Activated CD4-positive, alpha-beta T cell treated with anti-CD3 and anti-CD28 coated beads, Interleukin-2, Interleukin-6, amounts not matched to agents 100 ng/mL and 50 ng/mL, durations not matched to agents 16 hours and 8 hours (primary cell): Measurements from ENCODE around the gene ZFP36L2.

Source experiments
- DNase-seq: peaks from one replicate; pipeline ENCODE4 v3.0.0-alpha.2; 2020

ZFP36L2 gene, protein sequence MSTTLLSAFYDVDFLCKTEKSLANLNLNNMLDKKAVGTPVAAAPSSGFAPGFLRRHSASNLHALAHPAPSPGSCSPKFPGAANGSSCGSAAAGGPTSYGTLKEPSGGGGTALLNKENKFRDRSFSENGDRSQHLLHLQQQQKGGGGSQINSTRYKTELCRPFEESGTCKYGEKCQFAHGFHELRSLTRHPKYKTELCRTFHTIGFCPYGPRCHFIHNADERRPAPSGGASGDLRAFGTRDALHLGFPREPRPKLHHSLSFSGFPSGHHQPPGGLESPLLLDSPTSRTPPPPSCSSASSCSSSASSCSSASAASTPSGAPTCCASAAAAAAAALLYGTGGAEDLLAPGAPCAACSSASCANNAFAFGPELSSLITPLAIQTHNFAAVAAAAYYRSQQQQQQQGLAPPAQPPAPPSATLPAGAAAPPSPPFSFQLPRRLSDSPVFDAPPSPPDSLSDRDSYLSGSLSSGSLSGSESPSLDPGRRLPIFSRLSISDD

DNA sequence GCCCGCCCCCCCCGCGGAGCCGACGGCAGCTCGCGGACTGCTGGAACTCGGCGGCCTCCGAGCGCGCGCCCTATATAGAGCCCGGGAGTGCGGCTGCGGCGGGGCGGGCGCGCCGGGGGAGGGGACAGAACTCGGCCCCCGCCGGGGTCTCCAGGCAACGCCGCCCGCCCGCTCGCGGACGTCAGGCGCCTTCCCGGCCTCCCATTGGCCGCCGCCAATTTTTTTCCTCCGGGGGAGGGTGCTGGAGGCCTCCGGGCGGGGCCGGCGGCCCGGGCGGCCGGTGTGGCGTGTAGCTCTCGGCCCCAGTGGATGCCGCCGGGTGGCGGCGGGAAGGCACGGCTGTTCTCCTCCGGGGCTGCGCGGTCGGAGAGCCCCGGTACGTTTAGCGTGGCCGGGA is at the start of gene ZFP36L2:
Gene ZFP36L2, minus strand, starts transcription at position 49 of the 397 bp plus-strand sequence. CDS start 291 bp downstream, outside the sequence.
- peak; percentile 97 for DNase-seq

DNA sequence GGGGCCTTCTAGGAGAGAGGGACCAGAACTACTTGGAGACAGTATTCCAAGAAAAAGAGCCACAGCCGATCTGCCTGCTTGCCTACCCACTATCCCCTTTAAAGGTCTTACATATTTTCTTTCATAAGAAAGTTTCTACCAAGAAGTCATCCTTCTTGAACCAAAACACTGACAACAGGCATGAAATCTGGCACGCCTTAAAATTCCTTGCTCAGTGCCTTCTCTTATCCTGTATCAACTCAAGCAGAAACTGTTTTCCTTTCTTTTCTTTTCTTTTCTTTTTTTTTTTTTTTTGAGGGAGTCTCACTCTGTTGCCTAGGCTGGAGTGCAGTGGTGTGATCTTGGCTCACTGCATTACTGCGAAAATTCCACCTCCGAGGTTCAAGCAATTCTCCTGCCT is 48.3 kb upstream of the ZFP36L2 start:
- no peak for DNase-seq

DNA sequence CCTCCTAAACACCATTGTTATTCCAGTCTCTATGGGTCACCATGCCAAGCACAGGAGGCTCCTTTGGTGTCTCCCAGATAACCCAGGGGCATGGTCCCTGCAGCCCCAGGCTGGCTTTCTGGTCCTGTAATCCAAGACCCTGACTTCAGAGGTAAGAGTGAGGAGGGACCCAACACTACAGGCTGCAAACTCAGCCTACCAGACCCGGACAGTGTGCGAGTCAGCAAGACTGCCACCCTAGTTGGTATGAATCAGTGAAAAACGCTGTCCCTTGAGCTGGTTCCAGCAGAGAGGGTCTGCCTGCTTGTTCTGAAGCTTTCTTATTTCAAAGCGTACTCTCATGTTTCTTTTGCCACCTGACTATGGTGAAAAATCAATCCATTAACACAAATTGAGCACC is 47.6 kb upstream of the ZFP36L2 start:
- no peak for DNase-seq

DNA sequence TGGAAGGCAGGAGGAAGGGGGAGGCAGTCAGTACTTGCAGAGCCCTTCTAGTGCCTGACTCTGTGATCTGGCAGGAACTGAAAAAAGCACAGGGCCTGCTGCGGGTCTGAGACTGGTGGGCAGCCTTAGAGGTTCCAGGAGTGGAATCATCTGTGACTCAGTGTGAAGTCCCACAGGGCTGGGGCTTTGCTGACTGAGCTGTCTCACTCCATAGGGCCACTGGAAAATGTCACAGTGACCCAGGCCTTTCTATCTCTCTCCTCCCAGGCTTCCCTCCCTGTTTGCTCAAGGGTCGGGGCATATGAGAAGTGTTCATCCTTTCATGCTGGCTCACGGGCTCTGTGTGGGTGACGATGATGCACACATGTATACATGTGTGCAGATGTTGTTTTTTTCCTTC is 47.1 kb upstream of the ZFP36L2 start:
- DNase-seq, result peak; percentile 4

DNA sequence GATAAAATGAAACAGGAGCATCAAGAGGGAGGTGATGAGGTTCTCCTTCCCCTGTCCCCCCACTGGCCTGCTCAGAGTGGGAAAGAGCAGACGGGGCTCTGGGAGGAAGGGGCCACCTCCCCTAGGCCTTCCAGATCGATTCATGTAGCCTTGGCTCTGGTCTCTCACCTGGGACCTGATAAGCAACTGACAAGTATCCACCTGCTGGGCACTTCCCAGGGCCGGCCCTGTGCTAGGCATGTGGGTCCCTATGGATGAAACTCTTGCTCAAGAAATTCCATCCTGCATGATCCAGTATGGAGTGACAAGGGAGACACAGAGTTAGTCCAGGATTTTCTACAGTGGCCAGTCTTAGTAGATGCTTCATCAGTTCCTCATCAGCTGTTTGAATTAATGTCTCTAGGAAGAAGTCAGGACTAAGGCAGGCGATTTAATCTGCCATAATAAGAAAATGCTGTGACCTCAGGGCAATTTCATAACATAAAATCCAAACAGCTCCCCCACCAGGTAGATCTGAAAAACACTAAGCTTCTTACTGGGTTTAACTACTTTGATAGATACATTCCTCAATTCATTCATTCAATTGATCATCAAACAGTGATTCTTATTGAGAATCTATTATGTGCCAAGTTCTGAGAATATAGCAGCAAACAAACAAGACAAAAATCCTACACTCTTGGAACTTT is 44.7 kb upstream of the ZFP36L2 start:
- DNase-seq, result no peak

GRCh38 chr2:43270461-43270860 is 44.1 kb upstream of the ZFP36L2 start:
- no peak for DNase-seq

DNA sequence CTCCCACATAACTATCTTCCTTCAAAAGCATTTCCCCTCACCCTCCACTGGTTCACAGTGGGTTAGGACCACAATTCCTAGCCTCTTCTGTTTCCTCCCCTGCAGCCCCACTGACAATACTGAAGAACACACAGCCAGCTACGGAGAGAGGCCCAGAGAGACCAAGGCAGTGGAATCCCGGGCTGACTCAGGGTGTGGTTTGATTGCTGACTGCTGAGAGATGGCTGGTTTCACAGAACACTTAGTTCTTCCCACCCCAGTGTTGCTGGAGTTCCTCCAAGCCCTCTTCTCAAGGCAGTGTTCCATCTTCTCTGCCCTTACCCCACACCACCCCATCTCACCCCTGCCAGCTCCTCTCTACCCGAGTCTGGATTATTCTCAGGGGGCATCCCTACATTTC is 43.3 kb upstream of the ZFP36L2 start:
- peak; percentile 30 for DNase-seq

GRCh38 chr2:43269074-43269572 is 42.7 kb upstream of the ZFP36L2 start:
- no peak for DNase-seq

DNA sequence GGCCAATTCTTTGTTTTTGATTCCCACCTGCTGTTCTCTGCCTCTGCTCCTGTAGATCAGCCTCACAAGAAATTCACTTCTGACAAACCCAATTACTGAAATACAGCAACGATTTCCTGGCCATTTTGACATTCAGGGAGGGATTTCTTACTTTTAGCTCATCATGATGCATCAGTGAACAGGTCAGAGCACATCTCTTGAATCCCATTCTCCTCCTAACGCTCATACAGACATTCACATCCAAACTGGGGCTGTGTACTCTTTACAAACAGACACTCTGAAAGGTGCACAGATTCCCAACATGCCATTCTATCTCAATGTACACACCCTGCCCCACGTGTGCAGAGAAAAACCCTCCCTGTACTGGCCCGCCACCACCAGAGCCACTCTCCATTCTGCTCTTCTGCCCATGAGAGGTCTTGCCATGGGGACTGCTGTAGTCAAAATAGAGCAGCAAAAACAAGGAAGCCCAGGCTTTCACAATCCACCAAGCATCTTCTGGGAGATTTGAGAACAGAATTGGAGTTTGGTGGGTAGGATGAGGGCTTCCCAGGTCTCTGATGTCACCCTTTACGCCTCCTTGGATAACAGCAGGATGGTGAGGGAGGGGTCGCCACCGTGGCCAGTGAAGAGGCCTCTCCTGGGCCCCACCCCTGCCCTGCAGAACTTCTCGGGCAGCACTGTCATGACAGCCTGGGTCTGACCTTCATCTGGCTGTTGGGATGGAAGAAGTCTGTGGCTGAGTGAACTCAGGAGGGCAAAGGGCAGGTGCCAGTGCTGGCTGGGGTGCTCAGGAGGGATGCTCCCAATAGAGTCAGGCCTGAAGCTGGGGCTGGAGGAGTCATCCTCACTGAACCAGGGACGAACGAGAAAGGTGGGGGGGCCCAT is 41.9 kb upstream of the ZFP36L2 start:
- no peak for DNase-seq

GRCh38 chr2:43267381-43267780 is 41.0 kb upstream of the ZFP36L2 start:
- DNase-seq, result no peak

- DNase-seq, result no peak
Measured at GRCh38 chr2:43266711-43267111, 40.3 kb upstream of the ZFP36L2 start.

DNA sequence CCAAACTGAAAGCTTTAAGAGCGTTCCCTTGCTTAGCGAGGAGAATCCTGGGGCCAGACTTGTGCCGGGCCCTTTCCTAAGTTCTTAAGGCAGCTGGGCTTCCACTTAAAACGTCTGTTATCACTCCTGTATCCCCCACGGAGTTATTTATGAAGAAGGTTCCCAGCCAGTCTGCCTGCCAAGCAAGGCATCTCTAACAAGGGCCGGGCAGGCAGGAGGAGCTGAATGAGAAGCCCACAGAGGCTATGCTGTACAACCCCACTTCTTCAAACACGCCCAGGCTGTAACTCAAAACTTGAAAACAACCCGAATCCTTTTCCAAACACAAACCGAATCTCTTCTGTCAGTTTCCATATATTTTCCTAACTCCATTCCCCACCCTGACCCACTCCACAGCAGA is 39.0 kb upstream of the ZFP36L2 start:
- DNase-seq, result no peak

- DNase-seq, result no peak
Measured at GRCh38 chr2:43265001-43265400, 38.6 kb upstream of the ZFP36L2 start.

GRCh38 chr2:43262951-43263350 is 36.5 kb upstream of the ZFP36L2 start:
- no peak for DNase-seq

GRCh38 chr2:43262239-43262638 is 35.8 kb upstream of the ZFP36L2 start:
- no peak for DNase-seq

- no peak for DNase-seq
Measured at GRCh38 chr2:43259512-43259911, 33.1 kb upstream of the ZFP36L2 start.

DNA sequence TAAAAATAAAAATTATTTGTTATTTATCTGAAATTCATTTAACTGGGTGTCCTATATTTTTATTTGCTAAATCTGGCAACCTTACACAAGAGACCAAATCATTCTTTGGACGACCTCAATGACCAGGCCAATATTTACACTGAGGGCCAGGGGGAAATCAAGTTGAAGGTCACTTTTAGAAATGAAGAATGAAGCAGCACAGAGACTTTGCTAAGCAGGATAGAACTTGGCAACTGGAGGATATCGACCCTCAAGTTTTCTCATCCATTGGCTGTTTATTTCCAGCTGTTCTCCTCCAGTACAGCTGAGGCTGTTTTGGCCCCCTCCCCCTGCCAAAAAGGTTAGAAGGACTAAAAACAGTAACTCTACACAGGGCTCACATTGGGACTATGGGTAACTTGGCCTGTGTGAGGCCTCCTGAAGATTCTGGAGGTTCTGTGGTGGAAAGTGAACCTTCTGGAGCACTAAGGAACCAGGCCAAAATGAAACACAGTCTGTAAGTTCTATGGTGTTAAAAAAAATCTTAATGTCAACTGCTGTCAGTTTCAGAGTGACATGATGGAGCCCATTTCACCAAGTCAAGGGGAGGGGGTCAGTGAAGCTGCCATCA is 32.2 kb upstream of the ZFP36L2 start:
- DNase-seq, result no peak

- no peak for DNase-seq
Measured at GRCh38 chr2:43255296-43255910, 29.0 kb upstream of the ZFP36L2 start.

GRCh38 chr2:43254331-43254730 is 27.9 kb upstream of the ZFP36L2 start:
- DNase-seq, result no peak

DNA sequence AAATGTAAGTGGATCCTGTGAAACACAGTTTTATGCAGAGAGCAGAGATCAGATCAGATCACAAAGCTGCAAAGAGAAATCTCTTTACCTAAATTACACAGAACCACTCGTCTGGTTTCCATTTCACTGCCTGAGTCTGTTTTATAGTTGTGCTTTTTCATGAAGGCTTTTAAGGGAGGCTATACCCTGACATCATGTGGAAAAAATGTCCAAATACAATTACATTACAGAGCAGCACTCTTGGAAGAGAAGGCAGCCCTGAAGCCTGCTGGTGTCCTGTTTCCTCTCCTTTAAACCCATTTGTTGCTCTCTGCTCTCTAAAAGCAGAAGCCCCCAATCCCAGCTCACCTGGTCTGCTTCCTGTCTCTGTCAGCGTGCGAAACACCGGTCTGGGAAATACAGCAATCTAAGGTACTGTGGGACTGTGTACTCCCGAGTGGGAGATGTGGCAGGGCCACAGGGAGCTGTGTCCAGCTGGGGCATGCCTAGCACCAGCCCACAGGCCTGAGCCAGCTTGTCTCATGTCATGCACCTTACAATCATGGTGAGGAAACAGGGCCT is 24.8 kb upstream of the ZFP36L2 start:
- DNase-seq, result no peak

DNA sequence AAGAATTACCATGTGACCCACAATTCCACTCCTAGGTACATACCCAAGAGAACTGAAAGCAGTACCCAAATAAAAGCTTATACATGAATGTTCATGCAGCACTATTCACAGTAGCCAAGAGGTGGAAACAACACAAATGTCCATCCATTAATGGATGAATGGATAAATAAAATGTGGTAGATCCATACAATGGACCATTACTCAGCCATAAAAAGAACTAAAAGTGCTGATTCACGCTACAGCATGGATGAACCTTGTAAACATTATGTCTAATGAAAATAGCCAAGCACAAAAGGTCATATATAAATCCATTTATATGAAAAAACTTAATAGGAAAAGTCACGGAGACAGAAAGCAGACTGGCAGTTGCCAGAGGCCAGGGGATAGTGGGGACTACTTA is 23.6 kb upstream of the ZFP36L2 start:
- no peak for DNase-seq

DNA sequence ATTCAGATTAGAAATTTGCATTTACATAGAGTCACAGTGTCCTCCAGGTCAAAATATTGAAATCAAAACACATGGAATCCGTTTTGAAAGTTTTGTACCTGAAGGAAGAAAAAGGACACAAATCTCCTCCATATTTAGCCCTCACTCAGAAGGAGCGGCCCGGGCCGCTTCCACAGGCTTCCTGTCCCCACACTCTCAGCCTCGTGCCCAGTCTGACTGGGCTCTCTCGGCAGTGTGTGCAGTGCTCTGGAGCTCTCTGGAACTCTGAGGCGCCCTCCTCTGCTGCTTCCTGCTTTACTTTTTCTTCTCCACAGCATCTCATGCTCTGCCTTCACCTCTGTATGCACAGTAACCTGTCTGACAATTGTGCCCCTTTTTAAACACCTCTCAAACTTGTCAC is 22.2 kb upstream of the ZFP36L2 start:
- DNase-seq, result no peak
